Activated T-cell treated with anti-CD3 and anti-CD28 coated beads, Interleukin-2, amount 50 U/mL, for 4 hours (primary cell): Measurements from ENCODE around the gene ADAMTSL4. TPM values are rescaled to one million over a fixed set of nuclear protein-coding genes. Genes with fewer than 3 reads are reported as not detected.
"Not testable (repeated sequence)": the region's sequence is repeated elsewhere in the genome, so short reads cannot be mapped to it uniquely, and the experiment has no call there.

Source experiments
- ATAC-seq, 2 donors: fragments of 200-7000 bp; cut with Tn5 transposase; one replicate each; pipeline ENCODE4 v1.10.0; 2021
- DNase-seq: peaks from one replicate; pipeline ENCODE4 v3.0.0-alpha.2; 2020
- H3K27me3 Mint-ChIP-seq: one replicate; pipeline ENCODE4 v1.8.0; 2021; ENCODE audit warnings: low read depth, mixed read lengths
- H3K36me3 Mint-ChIP-seq: one replicate; pipeline ENCODE4 v1.8.0; 2022; ENCODE audit warnings: mixed read lengths; ENCODE audit not compliant: insufficient read depth
- H3K4me1 Mint-ChIP-seq: one replicate; pipeline ENCODE4 v1.8.0; 2021; ENCODE audit warnings: low read depth, mixed read lengths
- H3K4me3 Mint-ChIP-seq: one replicate; pipeline ENCODE4 v1.8.0; 2021; ENCODE audit warnings: mild to moderate bottlenecking, moderate library complexity, mixed read lengths
- H3K9me3 Mint-ChIP-seq: one replicate; pipeline ENCODE4 v1.8.0; 2021; ENCODE audit warnings: mixed read lengths
- total RNA-seq, 3 donors: library from RNA; stranded (reverse); gene quantifications; one replicate each; pipeline ENCODE4 v1.2.1, GENCODE V29; 2021

ADAMTSL4 gene
- total RNA-seq, 3 donors from 2014 or later, result 0.19 to 0.34 (median 0.33) TPM

DNA sequence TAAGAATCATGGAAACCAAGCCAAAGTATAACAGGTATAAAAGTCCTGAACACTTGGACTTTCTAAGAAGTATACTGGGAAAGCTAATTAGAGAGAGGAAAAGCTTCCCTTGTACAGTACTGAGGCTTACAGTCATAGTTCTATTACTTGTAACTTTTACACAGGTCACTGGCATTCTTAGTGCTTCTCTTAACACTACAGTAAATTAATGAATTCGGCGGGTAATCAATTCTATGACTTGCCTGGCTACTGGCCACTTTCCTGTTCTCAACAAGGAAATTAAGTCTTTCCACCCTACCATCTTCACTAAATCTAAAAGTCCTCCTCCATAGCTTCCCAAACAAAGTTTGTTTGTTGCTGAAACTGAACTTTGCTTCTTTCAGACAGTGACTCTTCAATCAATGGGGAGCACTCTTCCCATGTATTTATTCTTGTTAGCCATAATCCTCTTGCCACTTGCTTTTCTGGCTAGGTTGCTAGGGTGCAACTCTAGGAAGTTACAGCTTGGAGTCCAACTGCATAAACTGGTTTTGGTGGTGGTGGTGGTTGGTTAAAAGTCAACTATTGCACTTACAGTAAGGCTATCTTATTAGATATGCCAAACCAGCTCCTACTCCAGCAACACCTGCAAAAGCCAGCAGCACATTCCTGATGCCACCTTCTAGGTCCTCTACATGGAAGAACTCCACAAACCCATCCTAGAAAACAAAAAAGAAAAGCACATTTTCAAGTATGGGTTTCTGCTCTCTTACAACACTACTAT is 27.8 kb downstream of the ADAMTSL4 start:
- ATAC-seq (no peak), DNase-seq (no peak)
- peak overlapping the region; percentile 97 for H3K4me3 Mint-ChIP-seq
- peaks cover 64% of the 10 kb centered on the region for H3K36me3 Mint-ChIP-seq
- no peaks in the 10 kb centered on the region for H3K27me3 Mint-ChIP-seq
- peaks cover 44% of the 10 kb centered on the region for H3K4me1 Mint-ChIP-seq
- H3K9me3 Mint-ChIP-seq, result no peaks in the 10 kb centered on the region

DNA sequence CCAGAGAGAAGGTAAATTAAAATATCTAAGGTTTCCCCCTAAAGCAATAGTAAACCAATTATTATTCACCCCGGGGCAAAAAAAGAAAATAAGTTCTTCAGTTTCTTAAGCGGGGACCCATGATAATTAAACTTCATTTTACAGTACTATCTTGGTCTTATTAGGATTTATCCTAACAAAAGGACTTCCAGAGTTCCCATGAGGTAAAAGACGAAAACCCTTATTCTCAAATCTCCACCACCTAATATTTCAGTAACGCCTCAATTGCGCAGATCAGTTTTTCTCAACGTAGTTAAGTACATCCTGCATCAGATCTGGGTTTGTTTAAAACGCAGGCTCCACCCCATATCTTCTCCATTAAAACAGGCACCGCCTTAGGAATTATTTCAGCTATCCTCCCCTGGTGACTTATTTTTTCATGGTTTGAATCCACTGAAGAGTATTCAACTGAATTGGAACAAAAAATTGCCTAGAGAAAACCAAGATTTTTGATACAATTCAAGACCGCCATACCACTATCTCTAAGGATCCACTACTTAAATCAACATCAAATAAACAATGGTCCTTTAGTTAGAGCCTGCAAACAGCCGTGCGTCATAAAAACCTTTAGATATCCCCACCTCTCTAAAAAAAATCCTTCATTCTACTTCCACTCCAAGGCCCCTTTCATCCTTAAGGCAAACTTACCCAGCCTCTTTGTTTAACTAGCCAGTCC is 28.5 kb downstream of the ADAMTSL4 start:
- DNase-seq (no peak), ATAC-seq (no peak)
- peak overlapping the region; percentile 97 for H3K4me3 Mint-ChIP-seq
- H3K4me1 Mint-ChIP-seq, result peaks cover 41% of the 10 kb centered on the region
- H3K36me3 Mint-ChIP-seq, result peaks cover 60% of the 10 kb centered on the region
- H3K27me3 Mint-ChIP-seq, result no peaks in the 10 kb centered on the region
- H3K9me3 Mint-ChIP-seq, result no peaks in the 10 kb centered on the region

- peak; percentile 45 for DNase-seq
- ATAC-seq, result peak; percentile 12 to 17
- H3K27me3 Mint-ChIP-seq, result no peaks in the 10 kb centered on the region
- peaks cover 34% of the 10 kb centered on the region for H3K4me1 Mint-ChIP-seq
- H3K4me3 Mint-ChIP-seq, result peak overlapping the region; percentile 97
- no peaks in the 10 kb centered on the region for H3K9me3 Mint-ChIP-seq
- peaks cover 52% of the 10 kb centered on the region for H3K36me3 Mint-ChIP-seq
Measured at GRCh38 chr1:150578272-150579109, 29.3 kb downstream of the ADAMTSL4 start.

GRCh38 chr1:150579110-150579944 is 30.1 kb downstream of the ADAMTSL4 start, which contains the start of gene MCL1:
Gene MCL1 (minus strand): TSS chr1:150579610. CDS start chr1:150579530, 80 bp downstream.
- DNase-seq (peak; percentile 80), ATAC-seq (peak; percentile 87)
- Mint-ChIP-seq H3K9me3 (no peaks in the 10 kb centered on the region), H3K27me3 (no peaks in the 10 kb centered on the region), H3K4me1 (peaks cover 29% of the 10 kb centered on the region), H3K36me3 (peaks cover 46% of the 10 kb centered on the region), H3K4me3 (peak within 1 kb of the TSS; percentile 97)

DNA sequence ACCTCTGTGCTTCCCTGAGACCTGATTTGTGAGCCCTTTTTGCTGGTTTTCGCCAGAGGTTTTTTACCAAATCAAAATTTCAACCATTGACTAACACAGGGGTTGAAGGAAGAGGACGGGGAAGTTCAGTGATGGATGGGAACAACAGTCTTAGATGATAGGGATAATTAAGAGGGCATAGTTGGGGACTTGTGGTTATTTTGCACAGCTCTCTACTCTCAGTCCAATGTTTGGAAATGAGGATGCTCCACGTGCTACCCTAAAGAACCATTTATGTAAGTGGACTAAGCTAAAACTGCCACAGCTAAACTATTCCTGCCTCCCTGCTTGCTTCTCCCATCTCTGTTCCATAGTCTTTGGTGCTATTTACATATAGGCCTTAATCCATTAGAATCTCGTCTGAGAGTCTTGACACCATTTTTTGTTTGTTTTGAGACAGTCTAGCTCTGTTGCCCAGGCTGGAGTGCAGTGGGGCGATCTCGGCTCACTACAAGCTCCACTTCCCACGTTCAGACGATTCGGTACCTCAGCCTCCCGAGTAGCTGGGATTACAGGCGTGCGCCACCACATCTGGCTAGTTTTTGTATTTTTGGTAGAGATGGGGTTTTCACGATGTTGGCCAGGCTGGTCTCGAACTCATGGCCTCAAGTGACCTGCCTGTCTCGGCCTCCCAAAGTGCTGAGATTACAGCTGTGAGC is 30.9 kb downstream of the ADAMTSL4 start:
- peak overlapping the region; percentile 97 for H3K4me3 Mint-ChIP-seq
- H3K4me1 Mint-ChIP-seq, result peaks cover 21% of the 10 kb centered on the region
- no peaks in the 10 kb centered on the region for H3K27me3 Mint-ChIP-seq
- peaks cover 39% of the 10 kb centered on the region for H3K36me3 Mint-ChIP-seq
- no peak for DNase-seq
- peak; percentile 2 for ATAC-seq
- H3K9me3 Mint-ChIP-seq, result no peaks in the 10 kb centered on the region

GRCh38 chr1:150580966-150581365 is 31.8 kb downstream of the ADAMTSL4 start:
- ATAC-seq, H3K27me3 Mint-ChIP-seq, H3K9me3 Mint-ChIP-seq, DNase-seq: not testable (repeated sequence)
- Mint-ChIP-seq H3K4me1 (peaks cover 16% of the 10 kb centered on the region), H3K4me3 (peak overlapping the region; percentile 97), H3K36me3 (peaks cover 30% of the 10 kb centered on the region)

DNA sequence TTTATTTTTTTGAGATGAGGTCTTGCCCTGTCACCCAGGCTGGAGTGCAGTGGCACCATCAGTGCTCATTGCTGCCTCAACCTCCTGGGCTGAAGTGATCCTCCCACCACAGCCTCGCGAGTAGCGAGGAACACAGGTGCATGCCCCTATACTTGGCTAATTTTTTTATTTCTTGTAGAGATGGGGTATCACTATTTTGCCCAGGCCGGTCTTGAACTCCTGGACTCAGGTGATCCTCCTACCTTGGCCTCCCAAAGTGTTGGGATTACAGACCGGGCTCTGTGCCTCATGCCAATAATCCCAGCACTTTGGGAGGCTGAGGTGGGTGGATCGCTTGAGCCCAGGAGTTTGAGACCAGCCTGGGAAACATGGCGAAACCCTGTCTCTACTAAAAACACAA is 32.2 kb downstream of the ADAMTSL4 start:
- not testable (repeated sequence) for H3K27me3 Mint-ChIP-seq, DNase-seq, ATAC-seq, H3K4me3 Mint-ChIP-seq, H3K9me3 Mint-ChIP-seq
- H3K4me1 Mint-ChIP-seq, result peaks cover 16% of the 10 kb centered on the region
- H3K36me3 Mint-ChIP-seq, result peaks cover 25% of the 10 kb centered on the region

GRCh38 chr1:150581962-150582361 is 32.8 kb downstream of the ADAMTSL4 start:
- not testable (repeated sequence) for ATAC-seq, H3K27me3 Mint-ChIP-seq

DNA sequence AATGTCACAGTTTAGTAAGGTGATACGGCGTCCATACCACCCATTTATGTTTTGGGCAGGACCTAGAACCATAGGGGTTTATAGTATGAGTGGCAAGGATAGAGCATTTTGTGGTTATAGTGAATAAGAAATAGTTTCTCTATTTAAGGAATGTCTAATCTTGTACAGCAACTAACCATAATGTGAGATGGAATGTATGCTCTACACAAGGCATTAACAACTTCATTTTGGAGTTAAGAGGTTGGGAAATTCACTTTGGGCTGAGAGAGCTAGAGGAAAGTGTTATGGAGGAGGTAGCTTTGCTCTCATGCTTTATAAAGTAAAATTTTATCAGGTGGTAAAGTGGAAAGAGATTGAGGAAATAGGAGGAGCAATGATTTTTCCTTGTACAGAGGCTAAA is 33.2 kb downstream of the ADAMTSL4 start:
- H3K9me3 Mint-ChIP-seq, result no peaks in the 10 kb centered on the region
- no peak overlapping the region for H3K4me3 Mint-ChIP-seq

More at GRCh38 chr1:150581962-150582361, 32.8 kb downstream of the ADAMTSL4 start:
- H3K4me3 Mint-ChIP-seq, H3K9me3 Mint-ChIP-seq, DNase-seq: not testable (repeated sequence)
- Mint-ChIP-seq H3K36me3 (peaks cover 20% of the 10 kb centered on the region), H3K4me1 (peaks cover 16% of the 10 kb centered on the region)

DNA sequence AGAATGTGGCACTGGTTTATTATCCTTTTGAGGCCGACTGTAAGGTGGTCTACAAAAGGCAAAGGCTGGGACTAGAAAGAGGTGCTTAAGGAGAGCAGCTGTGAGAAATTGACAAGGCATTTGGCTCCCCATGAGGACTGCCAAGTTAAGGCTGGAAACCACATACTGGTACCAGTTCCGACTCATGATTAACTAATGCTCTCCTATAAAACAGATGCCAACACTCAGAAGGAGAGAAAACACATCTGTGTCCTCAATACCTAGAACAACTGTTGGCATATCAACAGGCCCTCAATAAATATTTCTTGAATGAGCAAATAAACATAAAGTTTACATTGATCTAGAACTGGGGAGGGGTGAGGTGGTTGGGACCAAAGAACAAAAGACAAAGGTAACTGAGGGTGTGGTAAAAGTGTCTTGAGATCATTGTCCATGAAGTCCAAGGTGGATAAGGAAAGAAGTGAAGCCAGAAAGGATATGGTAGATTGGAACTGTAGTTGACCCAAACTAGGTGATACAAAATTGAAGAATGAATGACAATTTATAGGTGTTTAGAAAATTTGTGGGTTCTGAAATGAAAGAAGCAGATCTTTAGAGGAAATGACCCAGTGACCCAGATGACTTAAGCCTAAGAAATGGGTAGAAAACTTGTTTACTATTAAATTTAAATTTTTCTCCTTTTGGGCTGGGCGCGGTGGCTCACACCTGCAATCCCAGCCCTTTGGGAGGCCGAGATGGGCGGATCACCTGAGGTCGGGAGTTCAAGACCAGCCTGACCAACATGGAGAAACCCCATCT is 47.1 kb downstream of the ADAMTSL4 start:
- no peak for ATAC-seq
- Mint-ChIP-seq H3K4me3 (no peak overlapping the region), H3K9me3 (no peaks in the 10 kb centered on the region), H3K27me3 (no peaks in the 10 kb centered on the region), H3K36me3 (peaks cover 5% of the 10 kb centered on the region), H3K4me1 (peaks cover 4% of the 10 kb centered on the region)
- DNase-seq, result no peak

More for the DNA sequence above, 33.2 kb downstream of the ADAMTSL4 start:
- Mint-ChIP-seq H3K36me3 (peaks cover 16% of the 10 kb centered on the region), H3K27me3 (no peaks in the 10 kb centered on the region), H3K4me1 (peaks cover 16% of the 10 kb centered on the region)
- no peak for DNase-seq
- ATAC-seq, result no peak

GRCh38 chr1:150596976-150597375 is 47.8 kb downstream of the ADAMTSL4 start:
- Mint-ChIP-seq H3K4me3 (no peak overlapping the region), H3K36me3 (peaks cover 4% of the 10 kb centered on the region), H3K4me1 (peaks cover 4% of the 10 kb centered on the region), H3K9me3 (no peaks in the 10 kb centered on the region), H3K27me3 (no peaks in the 10 kb centered on the region)
- no peak for ATAC-seq
- DNase-seq, result no peak

DNA sequence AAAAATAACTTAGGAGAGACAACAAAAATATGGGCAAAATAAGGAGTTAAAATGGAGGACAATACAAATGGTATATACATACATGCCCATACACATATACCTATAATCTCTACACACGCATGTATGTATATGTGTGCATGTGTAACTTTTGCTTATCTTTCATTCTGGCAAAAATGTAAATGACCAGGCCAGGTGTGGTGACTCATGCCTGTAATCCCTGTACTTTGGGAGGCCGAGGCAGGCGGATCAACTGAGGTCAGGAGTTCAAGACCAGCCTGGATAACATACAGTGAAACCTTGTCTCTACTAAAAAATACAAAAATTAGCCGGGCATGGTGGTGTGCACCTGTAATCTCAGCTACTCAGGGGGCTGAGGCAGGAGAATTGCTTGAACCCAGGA is 49.1 kb downstream of the ADAMTSL4 start:
- H3K36me3 Mint-ChIP-seq, H3K4me3 Mint-ChIP-seq: not testable (repeated sequence)

More for the DNA sequence above, 49.1 kb downstream of the ADAMTSL4 start:
- ATAC-seq, DNase-seq, H3K27me3 Mint-ChIP-seq, H3K4me1 Mint-ChIP-seq, H3K9me3 Mint-ChIP-seq: not testable (repeated sequence)
